Measurements from ENCODE around the gene SVEP1. TPM values are rescaled to one million over a fixed set of nuclear protein-coding genes. Genes with fewer than 3 reads are reported as not detected.
"Not testable (repeated sequence)": the region's sequence is repeated elsewhere in the genome, so short reads cannot be mapped to it uniquely, and the experiment has no call there.

The SVEP1 gene
- total RNA-seq, 4 donors from 2014 or later: 53.8 to 97.8 (median 78.8) TPM

DNA sequence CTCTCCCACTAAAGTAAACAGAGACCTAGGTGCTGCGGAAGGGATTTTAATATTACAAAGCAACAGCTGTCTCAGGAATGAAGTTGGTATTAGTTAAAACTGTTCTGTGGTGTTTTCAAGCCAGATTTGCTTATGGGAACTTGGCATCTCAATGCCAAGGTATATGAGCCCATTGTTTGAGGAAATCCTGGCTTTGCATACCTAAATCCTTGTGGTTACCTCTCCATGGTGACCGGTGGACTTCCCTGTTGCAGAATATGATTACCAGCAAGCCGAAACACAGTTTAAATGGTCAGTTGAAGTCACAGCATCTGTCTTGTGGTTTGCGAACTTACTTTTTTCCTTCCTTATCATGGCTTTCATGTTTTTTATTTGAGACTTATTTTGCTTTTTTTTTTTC, 179.6 kb downstream of the SVEP1 start:
- no peaks in the 10 kb centered on the region for H3K4me1 ChIP-seq
- no peak overlapping the region for H3K4me3 ChIP-seq
- DNase-seq (ENCODE audit: low spot score in 2 of 2): no peak
- no peaks in the 10 kb centered on the region for H3K27me3 ChIP-seq
- no peak overlapping the region for H3K27ac ChIP-seq
- peaks cover 0 to 8% (median 0%) of the 10 kb centered on the region in 4 donors for H3K9me3 ChIP-seq
- H3K36me3 ChIP-seq: peaks cover 0 to 27% (median 0%) of the 10 kb centered on the region in 3 donors
- 44 to 95% methylated on average over 4 of the region's 4 CpGs for WGBS, 2 donors
- no peak for TF ChIP-seq POLR2A (IDR thresholded peaks at IDR 0.05)
- TF ChIP-seq EP300 (IDR thresholded peaks at IDR 0.05): no peak
- TF ChIP-seq, protein P1, sequence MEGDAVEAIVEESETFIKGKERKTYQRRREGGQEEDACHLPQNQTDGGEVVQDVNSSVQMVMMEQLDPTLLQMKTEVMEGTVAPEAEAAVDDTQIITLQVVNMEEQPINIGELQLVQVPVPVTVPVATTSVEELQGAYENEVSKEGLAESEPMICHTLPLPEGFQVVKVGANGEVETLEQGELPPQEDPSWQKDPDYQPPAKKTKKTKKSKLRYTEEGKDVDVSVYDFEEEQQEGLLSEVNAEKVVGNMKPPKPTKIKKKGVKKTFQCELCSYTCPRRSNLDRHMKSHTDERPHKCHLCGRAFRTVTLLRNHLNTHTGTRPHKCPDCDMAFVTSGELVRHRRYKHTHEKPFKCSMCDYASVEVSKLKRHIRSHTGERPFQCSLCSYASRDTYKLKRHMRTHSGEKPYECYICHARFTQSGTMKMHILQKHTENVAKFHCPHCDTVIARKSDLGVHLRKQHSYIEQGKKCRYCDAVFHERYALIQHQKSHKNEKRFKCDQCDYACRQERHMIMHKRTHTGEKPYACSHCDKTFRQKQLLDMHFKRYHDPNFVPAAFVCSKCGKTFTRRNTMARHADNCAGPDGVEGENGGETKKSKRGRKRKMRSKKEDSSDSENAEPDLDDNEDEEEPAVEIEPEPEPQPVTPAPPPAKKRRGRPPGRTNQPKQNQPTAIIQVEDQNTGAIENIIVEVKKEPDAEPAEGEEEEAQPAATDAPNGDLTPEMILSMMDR (IDR thresholded peaks at IDR 0.05): no peak

- 45 to 94% methylated on average over 2 of the region's 2 CpGs for WGBS, 2 donors
- H3K36me3 ChIP-seq: peaks cover 0 to 21% (median 0%) of the 10 kb centered on the region in 3 donors
Observed at GRCh38 chr9:110398992-110399391, 180.5 kb downstream of the SVEP1 start.

DNA sequence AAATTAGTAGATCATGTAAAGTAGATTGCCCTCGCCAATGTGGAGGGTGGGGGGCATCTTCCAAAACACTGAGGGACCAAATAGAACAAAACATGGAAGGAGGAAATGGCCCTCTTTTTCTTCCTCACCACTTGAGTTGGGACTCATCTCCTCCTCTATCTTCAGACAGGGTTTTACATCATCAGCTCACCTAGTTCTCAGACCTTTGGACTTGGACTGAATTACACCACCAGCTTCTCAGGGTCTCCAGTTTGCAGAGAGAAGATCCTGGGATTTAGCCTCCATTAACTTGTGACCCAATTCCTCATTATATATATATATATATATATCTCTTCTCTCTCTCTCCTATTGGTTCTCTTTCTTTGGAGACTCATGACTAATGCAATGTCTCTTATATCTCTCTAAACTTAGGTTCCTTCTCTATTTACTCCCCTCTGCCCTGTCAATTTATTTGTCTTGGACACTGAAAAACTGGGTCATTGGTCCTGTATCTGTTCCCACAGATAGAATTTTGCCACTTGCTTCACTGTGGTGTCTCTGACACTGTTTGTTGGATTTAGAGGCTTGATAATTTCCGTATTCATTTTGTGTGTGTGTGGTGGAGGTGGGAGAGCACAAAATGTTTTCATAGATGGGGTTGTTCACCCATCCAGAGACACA, 187.6 kb downstream of the SVEP1 start:
- H3K4me3 ChIP-seq: no peak overlapping the region
- WGBS, 2 donors: 48 to 93% methylated on average over 2 of the region's 2 CpGs
- H3K27me3 ChIP-seq: no peaks in the 10 kb centered on the region
- no peak for TF ChIP-seq EP300 (IDR thresholded peaks at IDR 0.05)
- TF ChIP-seq POLR2A (IDR thresholded peaks at IDR 0.05): no peak
- TF ChIP-seq, protein P1 (IDR thresholded peaks at IDR 0.05): no peak
- H3K27ac ChIP-seq: no peak overlapping the region
- no peaks in the 10 kb centered on the region for H3K4me1 ChIP-seq
- peaks cover 0 to 13% (median 0%) of the 10 kb centered on the region in 3 donors for H3K36me3 ChIP-seq
- DNase-seq (ENCODE audit: low spot score in 2 of 2): no peak
- H3K9me3 ChIP-seq: no peaks in the 10 kb centered on the region

More at GRCh38 chr9:110398992-110399391, 180.5 kb downstream of the SVEP1 start:
- H3K4me1 ChIP-seq; H3K9me3 ChIP-seq; H3K27ac ChIP-seq; DNase-seq (ENCODE audit: low spot score in 2 of 2); H3K4me3 ChIP-seq; H3K27me3 ChIP-seq: not testable (repeated sequence)

GRCh38 chr9:110389148-110389750, 190.3 kb downstream of the SVEP1 start:
- Histone ChIP-seq H3K4me3 (no peak overlapping the region), H3K9me3 (no peaks in the 10 kb centered on the region), H3K4me1 (no peaks in the 10 kb centered on the region), H3K27ac (no peak overlapping the region), H3K36me3 (peaks cover 0 to 39% (median 0%) of the 10 kb centered on the region in 3 donors), H3K27me3 (no peaks in the 10 kb centered on the region)
- TF ChIP-seq POLR2A (IDR thresholded peaks at IDR 0.05) (no peak), EP300 (IDR thresholded peaks at IDR 0.05) (no peak)
- TF ChIP-seq, protein P1 (IDR thresholded peaks at IDR 0.05): no peak
- DNase-seq (ENCODE audit: low spot score in 2 of 2): no peak
- 75 to 76% methylated on average over 3 of the region's 3 CpGs for WGBS, 2 donors

- WGBS, 2 donors: 91 to 95% methylated on average over 6 of the region's 6 CpGs
- Histone ChIP-seq H3K9me3 (no peaks in the 10 kb centered on the region), H3K36me3 (peaks cover 0 to 45% (median 0%) of the 10 kb centered on the region in 3 donors), H3K27me3 (no peaks in the 10 kb centered on the region), H3K4me1 (no peaks in the 10 kb centered on the region), H3K4me3 (no peak overlapping the region), H3K27ac (no peak overlapping the region)
- no peak for DNase-seq (ENCODE audit: low spot score in 2 of 2)
- TF ChIP-seq, protein P1 (IDR thresholded peaks at IDR 0.05): no peak
- TF ChIP-seq POLR2A (IDR thresholded peaks at IDR 0.05) (no peak), EP300 (IDR thresholded peaks at IDR 0.05) (no peak)
Observed at GRCh38 chr9:110383491-110383890, 196.1 kb downstream of the SVEP1 start.
